BLaER1 treated with 17β-estradiol and CSF1 and Interleukin-3, amounts not matched to agents 10 nM and 100 nM (cell line): ENCODE data around the gene ADAMTS14.
"Not testable (repeated sequence)": the region's sequence is repeated elsewhere in the genome, so short reads cannot be mapped to it uniquely, and the experiment has no call there.

Source experiments
- H3K27ac ChIP-seq, 11 experiments: shearing (Covaris generic); formaldehyde crosslinking; 2 replicates each; pipeline ENCODE4 v1.8.1; 2022
- H3K27me3 ChIP-seq, 11 experiments: shearing (Covaris generic); formaldehyde crosslinking; 2 replicates each; pipeline ENCODE4 v1.8.1; 2022
- H3K36me3 ChIP-seq, 11 experiments: shearing (Covaris generic); formaldehyde crosslinking; 2 replicates each; pipeline ENCODE4 v1.8.1; 2022
- H3K4me1 ChIP-seq, 10 experiments: shearing (Covaris generic); formaldehyde crosslinking; 2 replicates each; pipeline ENCODE4 v1.8.1; 2022
- H3K4me2 ChIP-seq, 11 experiments: shearing (Covaris generic); formaldehyde crosslinking; 2 replicates each; pipeline ENCODE4 v1.8.1; 2022
- H3K4me3 ChIP-seq, 10 experiments: shearing (Covaris generic); formaldehyde crosslinking; 2 replicates each; pipeline ENCODE4 v1.8.1; 2022
- H3K9ac ChIP-seq, 11 experiments: shearing (Covaris generic); formaldehyde crosslinking; 2 replicates each; pipeline ENCODE4 v1.8.1; 2022
- H3K9me3 ChIP-seq, 11 experiments: shearing (Covaris generic); formaldehyde crosslinking; replicated peaks in 1 of 11; 2 replicates each; pipeline ENCODE4 v1.8.1; 2022
- H4K20me1 ChIP-seq, 11 experiments: shearing (Covaris generic); formaldehyde crosslinking; 2 replicates each; pipeline ENCODE4 v1.8.1; 2022
- Cebpa-rat ChIP-seq, 11 experiments: shearing (Covaris generic); IDR thresholded peaks; 2 replicates each; pipeline ENCODE4 v1.8.1; 2022

The ADAMTS14 gene, protein sequence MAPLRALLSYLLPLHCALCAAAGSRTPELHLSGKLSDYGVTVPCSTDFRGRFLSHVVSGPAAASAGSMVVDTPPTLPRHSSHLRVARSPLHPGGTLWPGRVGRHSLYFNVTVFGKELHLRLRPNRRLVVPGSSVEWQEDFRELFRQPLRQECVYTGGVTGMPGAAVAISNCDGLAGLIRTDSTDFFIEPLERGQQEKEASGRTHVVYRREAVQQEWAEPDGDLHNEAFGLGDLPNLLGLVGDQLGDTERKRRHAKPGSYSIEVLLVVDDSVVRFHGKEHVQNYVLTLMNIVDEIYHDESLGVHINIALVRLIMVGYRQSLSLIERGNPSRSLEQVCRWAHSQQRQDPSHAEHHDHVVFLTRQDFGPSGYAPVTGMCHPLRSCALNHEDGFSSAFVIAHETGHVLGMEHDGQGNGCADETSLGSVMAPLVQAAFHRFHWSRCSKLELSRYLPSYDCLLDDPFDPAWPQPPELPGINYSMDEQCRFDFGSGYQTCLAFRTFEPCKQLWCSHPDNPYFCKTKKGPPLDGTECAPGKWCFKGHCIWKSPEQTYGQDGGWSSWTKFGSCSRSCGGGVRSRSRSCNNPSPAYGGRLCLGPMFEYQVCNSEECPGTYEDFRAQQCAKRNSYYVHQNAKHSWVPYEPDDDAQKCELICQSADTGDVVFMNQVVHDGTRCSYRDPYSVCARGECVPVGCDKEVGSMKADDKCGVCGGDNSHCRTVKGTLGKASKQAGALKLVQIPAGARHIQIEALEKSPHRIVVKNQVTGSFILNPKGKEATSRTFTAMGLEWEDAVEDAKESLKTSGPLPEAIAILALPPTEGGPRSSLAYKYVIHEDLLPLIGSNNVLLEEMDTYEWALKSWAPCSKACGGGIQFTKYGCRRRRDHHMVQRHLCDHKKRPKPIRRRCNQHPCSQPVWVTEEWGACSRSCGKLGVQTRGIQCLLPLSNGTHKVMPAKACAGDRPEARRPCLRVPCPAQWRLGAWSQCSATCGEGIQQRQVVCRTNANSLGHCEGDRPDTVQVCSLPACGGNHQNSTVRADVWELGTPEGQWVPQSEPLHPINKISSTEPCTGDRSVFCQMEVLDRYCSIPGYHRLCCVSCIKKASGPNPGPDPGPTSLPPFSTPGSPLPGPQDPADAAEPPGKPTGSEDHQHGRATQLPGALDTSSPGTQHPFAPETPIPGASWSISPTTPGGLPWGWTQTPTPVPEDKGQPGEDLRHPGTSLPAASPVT

DNA sequence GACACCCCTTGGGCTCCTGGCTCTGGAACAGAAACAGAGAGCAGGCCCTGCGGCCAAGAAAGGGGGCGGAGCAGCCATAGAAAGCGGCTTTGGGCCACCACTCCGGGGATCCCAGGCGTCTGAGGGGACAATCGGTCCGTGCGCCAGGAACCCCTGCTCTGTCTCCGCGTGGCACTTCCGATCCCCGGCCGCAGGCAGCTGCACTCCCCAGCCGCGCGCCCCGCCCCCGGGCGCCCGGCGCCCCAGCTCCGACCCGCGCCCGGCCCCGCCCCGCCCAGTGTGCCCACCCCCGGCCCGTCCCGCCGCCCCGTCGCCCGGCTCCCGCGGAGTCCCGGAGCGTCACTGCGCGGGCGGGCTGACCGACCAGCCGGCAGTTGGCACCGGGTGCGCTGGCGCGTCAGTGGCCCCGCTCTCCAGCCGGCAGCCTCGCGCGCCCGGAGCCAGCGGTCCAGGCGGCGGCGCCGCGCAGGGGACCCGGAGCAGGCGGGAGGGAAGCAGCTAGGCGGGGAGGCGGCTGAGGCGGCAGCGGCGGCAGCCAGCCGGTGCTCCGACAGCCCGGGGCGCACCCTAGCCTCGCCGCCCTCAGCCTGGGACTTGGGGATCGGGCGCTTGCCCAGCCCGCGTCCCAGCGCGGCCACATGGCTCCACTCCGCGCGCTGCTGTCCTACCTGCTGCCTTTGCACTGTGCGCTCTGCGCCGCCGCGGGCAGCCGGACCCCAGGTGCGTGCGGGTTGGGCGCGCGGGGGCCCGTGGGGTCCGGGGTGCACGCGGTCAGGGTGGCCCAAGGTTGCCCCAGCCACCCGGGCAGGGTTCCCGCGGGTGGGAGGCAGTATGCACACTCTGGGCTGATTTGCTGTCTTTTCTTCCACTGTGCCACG lies at the start of gene ADAMTS14:
Gene ADAMTS14, plus strand, starts transcription at position 342 of the 878 bp plus-strand sequence. Its CDS starts 297 bp downstream, at position 639.
- TF ChIP-seq Cebpa-rat (IDR thresholded peaks at IDR 0.05): no peak
- Histone ChIP-seq H3K9ac (peak within 1 kb of the TSS in 9 of 11 experiments; percentile 33 to 72 (median 55); a peak in 15 of 22 replicates), H3K27me3 (peaks cover 12 to 43% (median 31%) of the 10 kb centered on the region in 11 experiments), H4K20me1 (peaks cover 0 to 21% (median 5%) of the 10 kb centered on the region in 11 experiments; a peak in 11 of 22 replicates), H3K27ac (peak within 1 kb of the TSS in 9 of 11 experiments; percentile 5 to 59 (median 37); a peak in 15 of 22 replicates), H3K4me2 (peak within 1 kb of the TSS; percentile 80 to 98 (median 94)), H3K9me3 (peaks cover 9 to 18% (median 13%) of the 10 kb centered on the region in 11 experiments; a peak in 20 of 22 replicates), H3K36me3 (no peaks in the 10 kb centered on the region), H3K4me1 (peaks cover 18 to 36% (median 24%) of the 10 kb centered on the region in 10 experiments), H3K4me3 (peak within 1 kb of the TSS; percentile 46 to 68 (median 54))

DNA sequence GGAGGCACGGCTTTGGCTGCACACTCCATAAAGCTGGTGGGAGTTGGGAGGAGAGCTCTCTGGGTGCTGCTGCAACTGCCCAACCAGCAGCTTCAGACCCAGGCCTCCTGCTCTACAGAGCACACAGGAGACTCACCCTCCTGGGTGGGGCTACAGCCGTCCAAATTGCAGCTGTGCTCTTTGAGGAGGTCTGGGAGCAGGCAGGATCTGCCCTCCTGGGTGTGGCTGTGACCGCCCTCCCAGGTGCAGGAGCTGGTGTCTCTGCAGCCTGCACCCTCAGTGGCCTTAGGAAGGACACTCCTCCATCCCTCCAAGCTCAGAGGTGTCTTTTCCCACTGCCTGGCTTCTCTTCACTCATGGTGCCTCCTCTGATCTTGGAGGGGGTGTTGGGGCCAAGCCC lies 49.8 kb upstream of the ADAMTS14 start:
- H3K4me3 ChIP-seq: peak overlapping the region in 2 of 10 experiments; percentile 7 to 11; a peak in 1 of 20 replicates
- H3K36me3 ChIP-seq: peaks cover 0 to 5% (median 0%) of the 10 kb centered on the region in 11 experiments; a peak in 2 of 22 replicates
- H3K9me3 ChIP-seq: peaks cover 30 to 49% (median 37%) of the 10 kb centered on the region in 11 experiments
- H4K20me1 ChIP-seq: no peaks in the 10 kb centered on the region
- 0 out of 22 replicates have a peak, but pooled peaks cover 0 to 4% (median 0%) of the 10 kb centered on the region in 11 experiments for H3K27me3 ChIP-seq
- H3K4me2 ChIP-seq: 0 out of 22 replicates have a peak overlapping the region, but pooled peaks of 1 of the 11 experiments have one; percentile 4
- H3K9ac ChIP-seq: no peak overlapping the region
- peaks cover 0 to 11% (median 0%) of the 10 kb centered on the region in 10 experiments; a peak in 2 of 20 replicates for H3K4me1 ChIP-seq
- H3K27ac ChIP-seq: no peak overlapping the region
- TF ChIP-seq Cebpa-rat (IDR thresholded peaks at IDR 0.05): no peak

DNA sequence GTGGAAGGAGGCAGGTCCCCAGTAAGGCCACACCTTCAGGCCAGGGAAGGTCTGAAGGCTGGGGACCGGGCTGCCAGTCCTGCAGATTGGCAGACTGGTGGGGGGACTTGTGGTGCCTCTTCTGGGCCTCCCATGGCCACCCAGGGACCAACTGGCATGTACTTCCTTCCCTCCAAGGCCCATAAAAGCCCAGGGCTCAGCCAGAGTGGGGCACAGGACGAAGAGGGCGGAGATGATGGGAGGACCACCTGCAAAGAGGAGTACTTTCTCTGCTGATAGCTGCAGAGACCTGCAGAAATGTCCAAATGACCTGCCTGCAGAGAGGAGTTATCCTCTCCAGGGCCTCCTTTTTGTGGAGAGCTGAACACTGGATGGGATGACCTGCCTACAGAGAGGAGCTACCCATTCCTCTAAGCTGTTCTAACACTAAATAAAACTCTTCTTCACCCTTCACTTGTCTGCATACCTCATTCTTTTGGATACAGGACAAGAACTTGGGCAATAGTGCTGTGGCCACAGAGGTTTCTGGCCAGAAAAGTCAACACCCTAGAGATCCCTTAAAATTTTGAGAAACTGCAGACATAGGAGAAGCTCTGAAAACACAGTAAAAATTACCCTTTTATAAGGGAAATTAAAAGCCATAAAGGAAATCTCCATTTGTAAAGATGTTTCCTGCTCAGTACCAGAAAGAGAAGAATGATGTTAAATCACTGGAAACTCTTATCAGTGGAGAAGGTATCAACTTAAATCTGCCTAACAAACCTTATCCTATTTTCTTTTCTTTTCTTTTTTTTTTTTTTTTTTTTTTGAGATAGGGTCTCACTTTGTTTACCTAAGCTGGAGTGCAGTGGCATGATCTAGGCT lies 49.1 kb upstream of the ADAMTS14 start:
- H3K4me3 ChIP-seq: peak overlapping the region in 2 of 10 experiments; percentile 7 to 11; a peak in 1 of 20 replicates
- H4K20me1 ChIP-seq: no peaks in the 10 kb centered on the region
- no peak overlapping the region for H3K27ac ChIP-seq
- peaks cover 37 to 55% (median 42%) of the 10 kb centered on the region in 11 experiments for H3K9me3 ChIP-seq
- H3K4me2 ChIP-seq: 0 out of 22 replicates have a peak overlapping the region, but pooled peaks of 3 of the 11 experiments have one; percentile 4 to 19 (median 7)
- no peak for TF ChIP-seq Cebpa-rat (IDR thresholded peaks at IDR 0.05)
- peaks cover 0 to 11% (median 0%) of the 10 kb centered on the region in 10 experiments; a peak in 2 of 20 replicates for H3K4me1 ChIP-seq
- 0 out of 22 replicates have a peak, but pooled peaks cover 0 to 4% (median 0%) of the 10 kb centered on the region in 11 experiments for H3K27me3 ChIP-seq
- H3K36me3 ChIP-seq: peaks cover 0 to 5% (median 0%) of the 10 kb centered on the region in 11 experiments; a peak in 2 of 22 replicates
- H3K9ac ChIP-seq: no peak overlapping the region

DNA sequence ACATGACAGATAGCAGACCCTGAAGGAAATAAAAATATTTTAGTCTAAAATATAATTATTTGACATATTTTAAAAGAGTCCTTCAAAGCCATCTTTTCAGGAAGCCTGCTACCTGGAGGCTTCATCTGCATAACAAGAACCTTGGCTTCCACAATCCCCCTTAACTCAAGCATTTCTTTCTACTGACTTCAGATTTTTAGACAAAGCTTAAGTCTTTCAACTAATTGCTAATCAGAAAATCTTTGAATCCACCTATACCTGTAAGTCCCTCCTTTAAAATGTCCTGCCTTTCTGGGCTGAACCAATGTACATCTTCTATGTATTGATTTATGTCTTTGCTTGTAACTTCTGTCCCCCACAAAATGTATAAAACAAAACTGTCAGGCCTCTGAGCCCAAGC lies 46.2 kb upstream of the ADAMTS14 start:
- Histone ChIP-seq H3K27me3 (0 out of 22 replicates have a peak, but pooled peaks cover 0 to 4% (median 0%) of the 10 kb centered on the region in 11 experiments), H3K4me3 (no peak overlapping the region), H3K4me2 (no peak overlapping the region), H3K9me3 (peaks cover 42 to 60% (median 52%) of the 10 kb centered on the region in 11 experiments), H3K4me1 (peaks cover 0 to 11% (median 0%) of the 10 kb centered on the region in 10 experiments; a peak in 2 of 20 replicates), H3K27ac (no peak overlapping the region), H3K9ac (no peak overlapping the region), H4K20me1 (no peaks in the 10 kb centered on the region), H3K36me3 (no peaks in the 10 kb centered on the region)
- no peak for TF ChIP-seq Cebpa-rat (IDR thresholded peaks at IDR 0.05)

DNA sequence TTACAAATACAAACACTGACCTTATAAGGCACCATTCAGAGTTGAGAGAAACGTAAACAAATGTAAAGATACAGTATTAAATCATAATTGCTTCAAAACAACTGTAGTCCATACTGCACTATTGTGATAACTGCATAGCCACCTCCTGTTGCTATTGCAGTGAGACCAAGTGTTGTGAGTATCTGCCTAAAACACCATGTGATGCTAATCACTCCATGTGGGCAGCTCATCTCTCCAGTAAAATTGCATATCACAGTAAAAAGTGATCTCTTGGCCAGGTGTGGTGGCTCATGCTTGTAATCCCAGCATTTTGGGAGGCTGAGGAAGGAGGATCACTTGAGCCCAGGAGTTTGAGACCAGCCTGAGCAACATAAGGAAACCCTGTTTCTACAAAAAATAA lies 43.0 kb upstream of the ADAMTS14 start:
- Histone ChIP-seq H3K9me3 (peaks cover 29 to 41% (median 35%) of the 10 kb centered on the region in 11 experiments), H3K4me2 (no peak overlapping the region), H3K9ac (no peak overlapping the region), H4K20me1 (no peaks in the 10 kb centered on the region), H3K4me1 (no peaks in the 10 kb centered on the region), H3K4me3 (no peak overlapping the region), H3K27ac (no peak overlapping the region), H3K36me3 (no peaks in the 10 kb centered on the region), H3K27me3 (no peaks in the 10 kb centered on the region)
- no peak for TF ChIP-seq Cebpa-rat (IDR thresholded peaks at IDR 0.05)

DNA sequence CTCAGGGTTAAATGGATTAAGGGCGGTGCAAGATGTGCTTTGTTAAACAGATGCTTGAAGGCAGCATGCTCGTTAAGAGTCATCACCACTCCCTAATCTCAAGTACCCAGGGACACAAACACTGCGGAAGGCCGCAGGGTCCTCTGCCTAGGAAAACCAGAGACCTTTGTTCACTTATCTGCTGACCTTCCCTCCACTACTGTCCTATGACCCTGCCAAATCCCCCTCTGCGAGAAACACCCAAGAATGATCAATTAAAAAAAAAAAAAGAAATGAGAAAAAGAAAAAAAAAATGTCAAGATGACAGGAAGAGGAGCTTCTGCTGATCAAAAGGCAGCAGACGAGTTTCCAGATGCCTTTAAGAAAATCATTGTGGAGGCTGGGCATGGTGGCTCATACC lies 40.6 kb upstream of the ADAMTS14 start:
- H3K4me3 ChIP-seq, H3K9ac ChIP-seq, H3K36me3 ChIP-seq, H3K4me2 ChIP-seq, H3K27ac ChIP-seq, H3K4me1 ChIP-seq, H3K27me3 ChIP-seq, H4K20me1 ChIP-seq: not testable (repeated sequence)
- H3K9me3 ChIP-seq: peaks cover 29 to 41% (median 35%) of the 10 kb centered on the region in 11 experiments

DNA sequence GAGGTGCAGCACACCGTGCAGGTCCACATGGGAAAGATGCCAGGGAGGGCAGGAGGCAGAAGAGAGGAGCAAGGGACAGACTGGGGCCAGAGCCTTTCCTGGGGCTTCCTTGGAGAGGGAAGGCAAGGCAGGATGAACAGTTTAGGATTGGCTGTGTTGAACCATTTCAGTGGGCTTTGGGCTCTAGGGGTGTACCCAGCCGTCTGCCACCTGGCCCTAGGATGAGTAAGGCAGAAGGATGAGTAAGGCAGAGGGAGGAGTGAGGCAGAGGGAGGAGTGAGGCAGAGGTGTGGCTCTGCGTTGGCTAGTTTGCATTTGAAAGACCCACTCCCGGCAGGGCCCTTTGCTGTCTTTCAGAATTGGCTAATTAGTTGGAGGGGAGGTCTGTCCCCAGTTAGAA lies 38.3 kb upstream of the ADAMTS14 start:
- Histone ChIP-seq H3K27ac (no peak overlapping the region), H3K36me3 (no peaks in the 10 kb centered on the region), H4K20me1 (no peaks in the 10 kb centered on the region), H3K4me1 (no peaks in the 10 kb centered on the region), H3K27me3 (no peaks in the 10 kb centered on the region), H3K4me3 (no peak overlapping the region), H3K4me2 (no peak overlapping the region), H3K9ac (no peak overlapping the region), H3K9me3 (peaks cover 17 to 20% (median 18%) of the 10 kb centered on the region in 11 experiments)
- no peak for TF ChIP-seq Cebpa-rat (IDR thresholded peaks at IDR 0.05)

DNA sequence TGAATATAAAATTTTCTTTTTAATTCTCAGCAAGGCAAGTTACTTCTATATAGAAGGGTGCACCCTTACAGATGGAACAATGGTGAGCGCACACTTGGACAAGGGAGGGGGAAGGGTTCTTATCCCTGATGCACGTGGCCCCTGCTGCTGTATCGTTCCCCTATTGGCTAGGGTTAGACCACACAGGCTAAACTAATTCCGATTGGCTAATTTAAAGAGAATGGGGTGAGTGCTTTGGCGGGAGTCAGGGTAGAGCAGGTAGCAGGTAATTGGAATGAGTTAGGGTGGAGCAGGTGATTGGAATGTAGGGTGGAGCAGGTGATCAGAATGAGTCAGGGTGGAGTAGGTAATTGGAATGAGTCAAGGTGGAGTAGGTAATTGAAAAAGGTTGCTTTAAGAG lies 37.8 kb upstream of the ADAMTS14 start:
- H3K27me3 ChIP-seq, H3K27ac ChIP-seq: not testable (repeated sequence)

DNA sequence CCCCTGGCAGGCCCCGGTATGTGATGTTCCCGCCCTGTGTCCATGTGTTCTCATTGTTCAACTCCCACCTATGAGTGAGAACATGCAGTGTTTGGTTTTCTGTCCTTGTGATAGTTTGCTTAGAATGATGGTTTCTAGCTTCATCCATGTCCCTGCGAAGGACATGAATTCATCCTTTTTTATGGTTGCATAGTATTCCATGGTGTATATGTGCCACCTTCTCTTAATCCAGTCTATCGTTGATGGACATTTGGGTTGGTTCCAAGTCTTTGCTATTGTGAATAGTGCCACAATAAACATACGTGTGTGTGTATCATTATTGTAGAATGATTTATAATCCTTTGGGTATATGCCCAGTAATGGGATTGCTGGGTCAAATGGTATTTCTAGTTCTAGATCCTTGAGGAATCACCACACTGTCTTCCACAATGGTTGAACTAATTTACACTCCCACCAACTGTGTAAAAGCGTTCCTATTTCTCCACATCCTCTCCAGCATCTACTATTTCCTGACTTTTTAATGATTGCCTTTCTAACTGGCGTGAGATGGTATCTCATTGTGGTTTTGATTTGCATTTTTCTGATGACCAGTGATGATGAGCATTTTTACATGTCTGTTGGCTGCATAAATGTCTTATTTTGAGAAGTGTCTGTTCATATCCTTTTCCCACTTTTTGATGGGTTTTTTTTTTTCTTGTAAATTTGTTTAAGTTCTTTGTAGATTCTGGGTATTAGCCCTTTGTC lies 32.5 kb upstream of the ADAMTS14 start:
- not testable (repeated sequence) for H3K4me1 ChIP-seq, H3K27me3 ChIP-seq, H3K27ac ChIP-seq, H3K9me3 ChIP-seq, H4K20me1 ChIP-seq, H3K36me3 ChIP-seq, H3K9ac ChIP-seq, H3K4me2 ChIP-seq, H3K4me3 ChIP-seq

More for the DNA sequence above, 37.8 kb upstream of the ADAMTS14 start:
- H3K9me3 ChIP-seq: peaks cover 14 to 16% (median 15%) of the 10 kb centered on the region in 11 experiments
- not testable (repeated sequence) for H3K36me3 ChIP-seq, H3K4me2 ChIP-seq, H3K4me1 ChIP-seq, H4K20me1 ChIP-seq, H3K4me3 ChIP-seq, H3K9ac ChIP-seq

DNA sequence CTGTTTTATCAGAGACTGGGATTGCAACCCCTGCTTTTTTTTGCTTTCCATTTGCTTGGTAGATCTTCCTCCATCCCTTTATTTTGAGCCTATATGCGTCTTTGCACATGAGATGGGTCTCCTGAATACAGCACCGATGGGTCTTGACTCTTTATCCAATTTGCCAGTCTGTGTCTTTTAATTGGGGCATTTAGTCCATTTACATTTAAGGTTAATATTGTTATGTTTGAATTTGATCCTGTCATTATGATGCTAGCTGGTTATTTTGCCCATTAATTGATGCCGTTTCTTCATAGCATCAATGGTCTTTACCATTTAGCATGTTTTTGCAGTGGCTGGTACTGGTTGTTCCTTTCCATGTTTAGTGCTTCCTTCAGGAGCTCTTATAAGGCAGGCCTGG lies 29.0 kb upstream of the ADAMTS14 start:
- peaks cover 10 to 19% (median 14%) of the 10 kb centered on the region in 11 experiments for H3K9me3 ChIP-seq

More for the DNA sequence above, 29.0 kb upstream of the ADAMTS14 start:
- H3K36me3 ChIP-seq, H3K4me1 ChIP-seq, H3K9ac ChIP-seq, H3K27me3 ChIP-seq, H3K4me3 ChIP-seq, H3K4me2 ChIP-seq, H3K27ac ChIP-seq, H4K20me1 ChIP-seq: not testable (repeated sequence)
